Measurements from ENCODE around the gene AP3B2.

GRCh38 chr15:82624438-82624837, 85.2 kb downstream of the AP3B2 start:
- TF ChIP-seq POLR2A (IDR thresholded peaks at IDR 0.05; ENCODE audit: low read depth, low read length) (no peak), CTCF (conservative IDR thresholded peaks at IDR 0.05; ENCODE audit: low read depth, low read length) (no peak), MXI1 (IDR thresholded peaks at IDR 0.05; ENCODE audit: borderline replicate concordance, low read depth, low read length) (no peak), RFX5 (IDR thresholded peaks at IDR 0.05; ENCODE audit: low read depth, low read length) (no peak), ELK1 (IDR thresholded peaks at IDR 0.05; ENCODE audit: borderline replicate concordance, low read depth, low read length) (no peak), RCOR1 (IDR thresholded peaks at IDR 0.05; ENCODE audit: insufficient replicate concordance, low read length) (no peak), RAD21 (IDR thresholded peaks at IDR 0.05; ENCODE audit: low read length) (no peak)

Data from IMR-90 (cell line).